Ammon's horn (tissue), 1 donor: Measurements from ENCODE around the gene PRLH.
"Not testable (repeated sequence)": the region's sequence is repeated elsewhere in the genome, so short reads cannot be mapped to it uniquely, and the experiment has no call there.

Experiments
- DNase-seq: peaks from one replicate; pipeline ENCODE4 v3.0.0-alpha.2; 2016; ENCODE audit warnings: low spot score

Gene PRLH

DNA sequence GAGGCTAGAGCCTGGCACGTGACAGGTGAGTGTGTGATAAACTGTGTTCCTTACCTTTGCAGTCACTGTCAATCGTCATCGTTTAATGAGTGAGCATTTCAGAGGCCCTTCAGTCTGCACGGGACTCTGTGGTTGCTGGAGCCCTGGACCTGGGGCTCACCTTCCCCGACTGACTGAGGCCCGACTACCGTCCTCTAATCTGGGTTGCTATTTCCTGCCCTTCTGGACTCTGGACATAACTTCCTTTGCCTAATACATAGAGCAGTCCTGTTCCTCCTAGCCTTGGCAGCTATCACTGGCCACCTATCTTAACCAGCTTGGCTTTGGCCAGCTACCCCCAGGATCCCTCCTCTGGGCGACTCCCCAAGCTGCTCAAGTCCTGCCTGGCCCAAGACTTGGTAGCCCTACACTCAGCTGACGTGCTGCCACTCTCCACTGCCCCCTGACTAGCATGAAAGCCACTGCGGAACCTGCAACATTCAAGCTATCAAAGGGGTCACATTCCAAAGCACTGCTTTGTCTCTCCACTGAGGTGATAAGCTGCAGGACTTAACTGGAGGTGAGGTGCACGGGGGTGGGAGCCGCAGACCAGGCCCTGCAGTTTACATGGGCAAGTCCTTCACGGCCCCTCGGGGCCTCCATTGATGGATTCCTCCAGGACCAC is 35.2 kb downstream of the PRLH start:
- DNase-seq: no peak

DNA sequence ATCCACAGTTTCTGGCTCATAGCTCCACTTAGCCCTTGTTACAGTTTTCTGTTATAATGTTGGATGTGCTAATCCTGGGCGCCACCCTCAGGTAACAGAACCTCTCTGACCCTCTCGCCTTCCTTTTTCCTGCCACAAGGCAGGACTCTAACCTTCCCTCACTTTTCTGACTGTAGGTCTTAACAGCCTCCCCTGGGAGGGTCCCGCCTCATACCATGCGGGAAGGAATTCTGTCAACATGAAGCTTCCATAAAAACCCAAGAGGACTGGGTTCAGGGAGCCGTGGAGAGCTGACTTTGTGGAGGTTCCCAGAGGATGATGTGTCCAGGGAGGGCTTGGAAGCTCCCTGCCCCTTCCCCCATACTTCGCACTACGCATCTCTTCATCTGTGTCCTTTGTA is 36.0 kb downstream of the PRLH start:
- no peak for DNase-seq

DNA sequence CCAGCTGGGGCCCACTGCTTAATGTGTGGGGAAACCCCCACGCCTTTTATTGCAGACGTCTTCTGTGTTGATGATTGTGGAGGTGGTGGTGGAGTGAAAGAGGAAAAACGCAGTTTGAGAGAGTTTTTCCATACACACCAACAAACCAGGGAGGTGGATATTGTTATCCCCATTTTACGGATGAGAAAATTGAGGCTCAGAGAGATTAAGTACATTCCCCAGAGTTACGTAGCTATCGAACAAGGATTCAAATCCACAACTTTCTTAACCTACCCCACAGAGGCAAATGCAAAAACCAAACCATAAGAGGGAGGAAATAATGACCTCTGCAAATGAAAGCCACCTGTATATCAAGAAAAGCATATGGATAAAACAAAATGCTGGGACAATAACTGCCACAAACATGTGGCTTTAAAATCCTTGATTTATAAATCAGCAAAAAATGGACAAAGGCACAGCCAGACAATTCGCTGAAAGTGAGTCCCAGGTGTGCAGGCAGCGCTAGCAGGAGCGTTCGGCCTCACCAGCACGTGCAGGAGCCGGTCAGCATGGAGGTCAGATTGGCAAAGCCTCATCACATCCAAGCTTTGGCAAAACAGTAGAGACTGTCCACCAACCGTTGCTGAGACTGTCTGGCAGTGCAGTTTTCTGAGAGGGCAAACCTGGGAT is 36.8 kb downstream of the PRLH start:
- no peak for DNase-seq

DNA sequence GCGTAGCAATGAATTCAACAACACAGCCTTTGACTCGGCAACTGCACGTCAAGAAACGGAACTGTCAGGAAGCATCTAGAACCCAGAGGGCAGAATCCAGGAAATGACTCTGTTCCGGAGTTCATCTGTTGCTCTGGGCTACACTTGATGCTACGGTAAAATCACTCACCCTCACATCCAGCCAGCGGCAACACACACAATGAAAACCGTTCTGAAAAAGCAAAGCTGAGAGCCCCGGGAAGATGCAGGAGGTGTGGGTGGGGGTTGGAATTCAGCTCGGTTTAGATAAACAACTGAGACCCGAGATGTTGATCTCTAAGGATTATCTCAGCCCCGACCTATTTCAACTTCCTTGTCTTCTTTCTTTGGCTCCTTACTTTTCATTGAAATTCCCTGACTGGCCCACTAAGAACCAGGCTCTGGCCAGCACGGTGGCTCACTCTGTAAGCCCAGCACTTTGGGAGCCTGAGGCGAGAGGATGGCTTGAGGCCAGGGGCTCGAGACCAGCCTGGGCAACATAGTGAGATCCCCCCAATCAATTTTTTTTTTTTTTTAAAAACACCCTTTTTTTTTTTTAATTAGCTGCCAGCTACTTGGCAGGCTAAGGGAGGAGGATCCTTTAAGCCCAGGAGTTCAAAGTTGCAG is 37.5 kb downstream of the PRLH start:
- peak; percentile 55 for DNase-seq

DNA sequence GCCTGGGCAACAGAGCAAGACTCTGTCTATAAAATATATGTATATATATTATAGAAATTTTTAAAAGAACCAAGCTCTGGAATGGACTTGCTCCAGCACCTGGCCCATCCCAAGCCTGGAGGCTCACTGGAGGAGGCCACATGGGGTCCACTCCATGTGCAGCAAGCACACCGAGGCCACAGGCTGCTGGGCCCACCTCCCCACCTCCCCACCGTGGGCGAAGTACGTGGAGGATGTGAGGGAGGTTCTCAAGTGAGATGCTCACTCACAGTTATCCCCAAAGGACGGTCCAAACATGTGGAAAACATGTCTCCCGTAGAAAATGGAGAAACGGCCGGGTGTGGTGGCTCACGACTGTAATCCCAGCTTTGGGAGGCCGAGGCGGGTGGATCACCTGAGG is 38.0 kb downstream of the PRLH start:
- no peak for DNase-seq

DNA sequence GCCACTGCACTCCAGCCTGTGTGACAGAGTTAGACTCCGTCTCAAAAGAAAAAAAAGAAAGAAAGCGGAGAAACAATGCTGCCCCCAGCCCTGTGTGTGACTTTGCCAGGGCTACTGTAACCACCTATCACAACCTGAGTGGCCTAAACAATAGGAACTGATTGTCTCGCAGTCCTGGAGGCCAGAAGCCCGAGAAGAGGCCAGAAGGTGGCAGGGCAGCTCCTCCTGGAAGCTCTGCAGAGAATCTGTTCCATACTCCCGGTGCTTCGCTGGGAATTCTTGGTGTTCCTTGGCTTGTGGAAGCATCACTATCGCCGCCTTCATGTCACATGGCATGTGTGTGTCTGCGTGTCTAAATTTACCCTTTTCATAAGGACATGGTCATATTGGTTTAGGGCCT is 38.6 kb downstream of the PRLH start:
- no peak for DNase-seq

DNA sequence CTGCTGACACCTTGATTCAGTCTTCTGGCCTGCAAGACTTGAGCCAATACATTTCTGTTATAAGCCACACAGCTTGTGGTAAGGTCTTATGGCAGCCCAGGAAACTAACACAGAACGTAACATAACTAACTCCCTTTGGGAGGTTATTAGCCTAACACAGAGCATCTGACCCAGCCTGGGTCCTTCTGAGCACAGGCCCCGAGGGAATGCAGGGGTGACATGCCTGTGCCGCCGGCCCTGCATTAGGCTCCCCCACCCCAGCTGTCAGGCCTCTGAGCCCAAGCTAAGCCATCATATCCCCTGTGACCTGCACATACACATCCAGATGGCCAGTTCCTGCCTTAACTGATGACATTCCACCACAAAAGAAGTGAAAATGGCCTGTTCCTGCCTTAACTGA is 40.1 kb downstream of the PRLH start:
- not testable (repeated sequence) for DNase-seq

DNA sequence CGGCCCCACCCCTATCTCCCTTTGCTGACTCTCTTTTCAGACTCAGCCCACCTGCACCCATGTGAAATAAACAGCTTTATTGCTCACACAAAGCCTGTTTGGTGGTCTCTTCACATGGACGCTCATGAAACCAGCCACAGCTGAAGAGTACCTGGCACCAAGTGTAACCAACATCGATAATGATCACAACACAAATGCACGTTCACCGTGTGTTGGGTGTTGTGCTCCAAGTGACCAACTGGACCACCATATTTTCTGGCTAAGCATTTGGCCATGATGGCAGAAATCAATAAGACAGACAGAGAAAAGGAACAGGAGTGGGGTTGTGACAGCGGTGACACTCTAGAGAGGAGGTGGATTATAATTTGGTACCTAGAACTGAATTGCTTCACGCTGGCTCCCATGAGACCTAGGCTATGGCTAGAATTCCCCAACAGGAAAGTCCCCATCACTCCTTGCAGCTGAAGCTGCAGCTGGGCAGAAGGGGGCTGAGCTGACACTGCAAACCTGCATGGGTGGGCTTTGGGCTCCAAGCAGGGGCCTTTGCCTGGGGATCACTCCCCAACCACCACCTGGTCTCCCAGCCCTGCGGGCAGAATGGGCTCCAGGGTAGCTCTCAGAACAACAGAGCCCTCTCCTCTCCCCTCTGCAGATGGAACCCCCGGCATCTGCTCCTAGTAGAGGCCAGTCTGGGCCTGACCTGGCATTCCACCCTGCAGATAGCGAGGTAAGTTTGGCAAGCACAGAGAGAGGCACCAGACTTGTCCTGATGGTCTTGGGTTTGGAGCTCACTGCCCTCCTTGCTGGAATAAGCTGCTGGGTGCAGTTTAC is 46.4 kb downstream of the PRLH start:
- no peak for DNase-seq

DNA sequence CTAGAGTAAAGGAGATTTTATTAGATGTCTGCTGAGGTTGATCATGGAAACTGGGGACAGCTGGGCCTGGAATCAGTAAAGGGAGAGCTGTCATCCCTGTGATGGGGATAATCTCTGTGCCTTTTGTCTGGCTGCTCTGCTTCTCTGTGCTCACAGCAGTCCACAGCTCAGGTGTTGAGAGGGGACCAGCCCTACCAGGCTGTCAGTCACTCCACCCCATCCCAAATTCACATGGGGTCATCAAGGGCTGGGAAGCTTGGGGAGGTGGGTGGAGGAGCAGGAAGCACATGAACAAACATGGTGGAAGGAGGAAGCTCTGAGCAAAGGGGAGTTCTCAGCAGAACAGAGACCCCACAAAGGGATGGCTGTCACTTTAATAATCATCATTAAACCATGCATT is 47.3 kb downstream of the PRLH start:
- no peak for DNase-seq

DNA sequence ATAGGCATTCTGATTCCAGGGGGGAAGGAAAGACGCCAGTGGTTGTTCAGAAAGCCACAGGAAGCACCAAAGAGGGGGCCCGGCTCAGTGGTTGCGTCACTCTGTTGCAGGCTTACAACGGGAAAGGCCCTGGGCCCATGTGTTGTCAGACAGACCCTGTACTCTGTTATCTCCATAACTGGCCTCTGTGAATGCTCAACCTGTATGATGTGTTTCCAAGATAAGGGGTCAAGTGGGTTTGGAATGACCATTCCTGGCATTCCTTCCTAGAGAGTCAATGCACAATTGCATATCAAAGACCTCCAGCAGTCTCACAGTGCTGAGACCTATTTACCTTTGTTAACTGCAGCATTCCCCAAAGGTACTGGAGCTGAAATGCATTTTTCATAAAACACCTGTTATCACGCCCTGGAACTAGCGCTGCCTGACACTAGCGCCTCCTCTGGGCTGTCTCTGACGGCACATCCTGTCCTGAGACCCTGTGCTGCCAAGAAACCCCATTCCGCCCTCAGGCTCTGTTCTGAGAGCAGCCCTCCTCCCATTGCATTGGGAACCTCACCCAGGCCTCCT is 47.9 kb downstream of the PRLH start:
- DNase-seq: no peak

DNA sequence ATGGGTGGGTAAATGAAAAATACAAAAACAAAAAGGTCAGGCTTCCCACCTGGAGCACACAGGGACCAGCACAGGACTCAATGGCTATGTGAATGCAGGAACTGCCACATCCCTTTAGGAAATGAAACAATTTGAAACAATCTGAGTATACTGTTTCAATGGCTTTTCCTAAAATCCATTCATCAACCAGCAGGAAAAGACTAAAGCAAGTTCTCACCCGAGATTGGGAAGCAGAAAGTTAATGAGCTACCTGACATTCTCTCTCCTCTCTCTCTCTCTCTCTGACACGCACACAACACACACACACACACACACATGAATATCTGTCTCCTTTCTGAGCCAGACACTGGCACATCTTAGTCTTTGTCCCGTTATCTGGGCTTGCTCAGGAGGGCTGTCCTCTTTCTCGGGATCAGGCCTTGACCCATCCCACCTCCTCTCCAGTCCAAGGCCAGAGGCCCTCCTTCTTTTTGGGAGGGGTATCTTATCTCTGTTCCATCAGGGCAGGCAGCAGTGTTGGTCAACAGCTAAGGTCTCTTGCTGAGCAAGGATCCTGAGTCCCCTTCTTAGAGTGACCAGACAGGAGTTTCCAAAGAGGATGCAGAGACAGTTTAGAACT is 49.4 kb downstream of the PRLH start:
- no peak for DNase-seq

DNA sequence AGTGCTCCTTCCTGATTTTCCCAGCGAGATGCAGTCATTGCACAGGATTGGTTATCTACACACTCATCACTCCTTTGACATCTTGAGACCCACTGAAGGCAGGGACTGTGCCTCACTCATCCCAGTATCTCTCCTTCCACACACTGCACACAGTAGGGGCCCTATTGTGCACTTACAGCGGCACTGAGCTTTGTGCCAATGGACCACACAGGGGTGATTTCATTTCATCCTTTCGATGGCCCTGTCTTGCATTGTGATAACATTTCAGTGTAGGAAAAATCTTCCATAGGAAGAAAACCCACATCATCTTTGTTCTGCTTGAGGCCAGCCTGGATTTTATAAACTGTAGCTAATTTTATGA is 50.0 kb downstream of the PRLH start:
- DNase-seq: no peak
